Stimulated activated CD8-positive, alpha-beta memory T cell treated with anti-CD3 and anti-CD28 coated beads, Interleukin-4, amount 100 ng/mL, for 48 hours (primary cell): ENCODE data around the gene SARS2.
A peak's percentile ranks its signal among the peaks of the same experiment; 100 is the strongest.
"Not testable (repeated sequence)": the region's sequence is repeated elsewhere in the genome, so short reads cannot be mapped to it uniquely, and the experiment has no call there.

ENCODE experiments used
- DNase-seq: peaks from one replicate; pipeline ENCODE4 v3.0.0-alpha.2; 2020

Gene SARS2

GRCh38 chr19:38890686-38891085 lies 39.9 kb downstream of the SARS2 start:
- DNase-seq: no peak

GRCh38 chr19:38889803-38890202 lies 40.8 kb downstream of the SARS2 start:
- no peak for DNase-seq

- DNase-seq: no peak
Measured at GRCh38 chr19:38888876-38889275, 41.7 kb downstream of the SARS2 start.

GRCh38 chr19:38884691-38885090 lies 45.9 kb downstream of the SARS2 start:
- DNase-seq: not testable (repeated sequence)

DNA sequence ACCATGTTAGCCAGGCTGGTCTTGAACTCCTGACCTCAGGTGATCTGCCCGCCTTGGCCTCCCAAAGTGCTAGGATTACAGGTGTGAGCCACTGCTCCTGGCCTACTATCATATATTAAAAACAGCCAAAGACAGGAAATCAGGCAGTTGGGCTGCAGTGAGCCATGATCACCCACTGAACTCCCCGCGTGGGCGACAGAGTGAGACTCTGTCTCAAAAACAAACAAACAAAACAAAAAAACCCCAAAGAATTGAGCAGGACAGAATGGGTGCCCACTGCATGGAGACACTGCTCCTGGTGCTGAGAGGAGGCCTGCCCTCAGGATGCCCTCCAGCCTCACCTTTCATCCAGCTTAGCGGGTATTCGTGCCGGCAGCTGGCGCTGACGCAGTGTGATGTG lies 47.3 kb downstream of the SARS2 start:
- DNase-seq: no peak

DNA sequence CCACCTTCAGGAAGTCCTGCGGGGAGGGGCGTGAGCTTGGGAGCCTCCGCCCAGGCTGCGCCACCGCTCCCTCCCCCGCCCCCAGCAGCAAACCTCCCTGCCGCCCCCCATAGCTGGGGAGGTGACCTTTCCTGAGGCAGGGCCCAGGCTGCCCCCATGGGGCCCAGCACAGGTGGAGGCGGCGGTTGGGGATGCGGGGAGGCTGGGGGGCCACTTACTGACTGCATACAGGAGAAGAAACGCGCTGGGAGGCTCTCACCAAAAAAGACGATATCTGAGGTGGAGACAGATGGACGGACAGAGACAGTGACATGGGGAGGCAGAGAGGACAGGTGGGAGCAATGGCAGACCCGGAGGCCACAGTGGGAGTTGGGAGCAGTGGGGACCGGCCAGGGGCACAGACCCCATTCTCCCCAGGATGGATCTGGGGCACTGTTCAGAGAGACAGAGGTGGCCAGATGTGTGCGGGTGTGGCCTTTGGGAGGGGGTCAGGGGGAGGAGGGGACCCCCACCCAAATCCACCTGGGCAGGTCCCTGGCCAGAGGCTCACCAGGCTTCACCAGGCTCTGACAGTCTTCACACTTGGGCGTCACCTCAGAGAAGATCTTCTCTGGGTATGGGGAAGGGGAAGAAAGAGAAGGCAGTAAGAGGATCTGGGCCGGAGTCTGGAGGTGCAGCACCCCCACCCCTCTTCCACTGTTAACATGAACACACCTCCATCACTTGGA lies 49.5 kb downstream of the SARS2 start:
- no peak for DNase-seq

DNA sequence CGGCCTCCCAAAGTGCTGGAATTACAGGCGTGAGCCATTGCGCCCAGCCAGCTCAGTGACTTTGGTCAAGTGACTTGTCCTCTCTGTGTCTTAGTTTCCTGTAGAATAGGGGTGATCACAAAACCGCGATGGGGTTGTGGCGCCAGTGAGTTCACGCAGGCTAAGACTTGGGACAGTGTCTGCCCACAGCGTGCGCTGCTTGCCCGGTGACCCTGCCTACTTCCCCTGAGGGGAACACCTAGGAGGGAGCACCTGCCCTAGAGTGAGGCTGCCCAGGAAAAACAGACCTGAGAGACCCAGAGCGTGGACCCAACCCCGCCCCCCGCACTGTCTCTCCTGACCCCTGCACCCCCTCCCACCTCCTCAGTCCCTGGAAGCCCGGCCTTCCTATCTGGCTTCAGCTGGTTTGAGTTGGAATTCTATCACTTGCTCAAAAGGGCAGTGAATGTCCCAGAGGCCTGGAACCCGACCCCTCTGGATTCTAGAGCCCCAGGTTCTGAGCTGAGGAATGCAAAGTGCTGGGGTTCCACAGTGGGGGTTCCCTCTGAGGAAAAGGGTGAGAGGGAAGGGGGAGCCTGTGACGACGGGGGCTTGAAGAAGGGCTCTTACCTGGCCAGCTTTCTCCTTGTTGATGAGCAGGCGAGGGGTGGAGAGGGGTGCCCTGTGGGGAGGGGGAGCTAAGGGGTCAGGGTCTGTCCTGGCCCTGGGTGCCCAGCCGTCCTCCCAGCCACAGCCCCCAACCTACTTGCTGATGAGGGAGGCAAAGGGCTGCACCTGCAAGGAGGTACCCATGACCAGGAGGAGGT lies 50.3 kb downstream of the SARS2 start:
- no peak for DNase-seq

- DNase-seq: no peak
Measured at GRCh38 chr19:38879400-38879751, 51.2 kb downstream of the SARS2 start.

DNA sequence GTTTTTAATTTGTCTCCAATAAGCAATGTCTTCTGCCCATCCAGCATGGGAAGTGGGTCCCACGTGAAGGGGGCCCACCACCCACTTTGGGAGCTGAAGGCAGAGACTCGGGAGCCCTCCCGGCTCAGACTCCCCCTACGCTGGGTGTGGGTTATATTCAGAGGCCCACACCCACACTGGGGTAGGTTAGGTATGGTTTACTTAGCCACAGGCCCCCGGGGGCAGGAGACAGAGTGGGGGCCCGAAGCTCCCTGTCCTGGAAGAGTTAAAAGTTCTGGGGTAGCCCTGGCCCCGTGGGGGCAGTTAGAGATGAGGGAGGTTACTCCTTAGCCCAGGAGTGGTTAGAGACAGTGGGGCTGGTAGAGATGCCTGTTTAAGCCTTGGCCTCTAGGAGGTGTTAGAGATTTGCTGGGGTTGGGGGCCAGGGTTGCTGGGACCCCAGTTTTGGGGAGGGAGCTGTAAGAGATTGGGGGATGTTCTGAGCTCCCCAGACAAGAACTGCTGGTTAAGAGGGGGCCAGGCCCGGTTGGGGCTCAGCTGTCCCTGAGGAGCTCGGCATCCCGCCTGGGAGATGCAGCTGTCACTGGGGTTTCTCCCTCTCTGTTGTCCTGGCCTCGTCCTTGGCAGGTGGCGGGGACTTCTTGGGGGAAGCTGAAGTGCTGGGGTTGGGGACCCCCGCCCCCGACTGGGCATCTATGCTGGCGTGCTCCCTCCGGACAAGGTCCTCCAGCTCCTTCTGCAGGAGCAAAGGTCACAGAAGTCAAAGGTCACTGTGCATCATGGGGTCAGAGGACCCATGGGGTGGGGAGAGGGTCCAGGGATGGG lies 51.8 kb downstream of the SARS2 start:
- DNase-seq: no peak

- peak; percentile 77 for DNase-seq
Measured at GRCh38 chr19:38877781-38878574, 52.6 kb downstream of the SARS2 start, which contains the start of gene RINL. Gene RINL, minus strand, starts transcription at chr19:38878275. Its CDS starts 1,533 bp downstream, at chr19:38876742.

DNA sequence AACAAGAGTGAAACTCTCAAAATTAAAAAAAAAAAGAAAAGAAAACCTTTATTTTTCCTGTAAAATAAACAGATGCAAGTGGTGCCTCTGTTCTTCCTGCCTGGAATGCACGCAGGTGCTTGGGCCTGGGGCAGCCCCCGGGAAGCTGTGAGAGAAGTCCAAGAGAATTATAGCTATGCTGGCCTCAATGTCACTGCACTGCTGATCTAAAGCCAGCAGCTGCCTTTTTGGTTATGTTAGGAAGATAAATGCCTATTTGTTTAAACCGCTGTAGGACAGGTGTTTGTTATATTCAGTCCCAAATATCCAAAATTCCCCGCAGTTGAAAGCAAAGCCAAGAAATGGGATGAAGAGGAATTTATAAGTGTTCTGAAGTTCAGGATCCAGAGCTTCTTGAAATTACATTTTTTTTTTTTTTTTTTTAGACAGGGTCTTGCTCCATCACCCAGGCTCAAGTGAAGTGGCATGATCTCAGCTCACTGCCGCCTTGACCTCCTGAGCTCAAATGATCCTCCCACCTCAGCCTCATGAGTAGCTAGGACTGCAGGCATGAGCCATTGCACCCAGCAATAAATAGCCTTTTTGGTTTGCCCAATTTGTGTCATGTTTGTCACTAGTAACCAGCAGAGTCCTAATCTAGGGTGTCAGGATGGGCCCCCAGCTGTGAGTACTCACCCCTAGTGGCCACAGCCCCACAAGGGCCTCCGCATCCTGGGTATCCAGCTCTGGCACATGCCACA lies 54.7 kb downstream of the SARS2 start:
- no peak for DNase-seq

DNA sequence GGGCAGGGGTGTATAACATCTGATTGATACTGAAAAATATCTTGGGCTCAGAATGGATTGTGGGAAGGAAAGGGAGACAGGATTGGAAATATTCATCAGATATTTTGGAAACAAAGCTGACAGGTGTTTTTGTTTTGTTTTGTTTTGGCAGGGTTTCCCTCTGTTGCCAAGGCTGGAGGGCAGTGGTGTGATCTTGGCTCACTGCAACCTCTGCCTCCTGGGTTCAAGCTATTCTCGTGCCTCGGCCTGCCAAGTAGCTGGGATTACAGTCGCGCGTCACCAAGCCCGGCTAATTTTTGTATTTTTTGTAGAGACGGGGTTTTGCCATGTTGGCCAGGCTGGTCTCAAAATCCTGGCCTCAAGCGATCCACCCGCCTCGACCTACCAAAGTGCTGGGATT lies 57.2 kb downstream of the SARS2 start:
- not testable (repeated sequence) for DNase-seq

- no peak for DNase-seq
Measured at GRCh38 chr19:38870612-38871011, 60.0 kb downstream of the SARS2 start.

- DNase-seq: peak; percentile 95
Measured at GRCh38 chr19:38869836-38870607, 60.5 kb downstream of the SARS2 start.

- DNase-seq: peak; percentile 61
Measured at GRCh38 chr19:38869160-38869835, 61.3 kb downstream of the SARS2 start.

DNA sequence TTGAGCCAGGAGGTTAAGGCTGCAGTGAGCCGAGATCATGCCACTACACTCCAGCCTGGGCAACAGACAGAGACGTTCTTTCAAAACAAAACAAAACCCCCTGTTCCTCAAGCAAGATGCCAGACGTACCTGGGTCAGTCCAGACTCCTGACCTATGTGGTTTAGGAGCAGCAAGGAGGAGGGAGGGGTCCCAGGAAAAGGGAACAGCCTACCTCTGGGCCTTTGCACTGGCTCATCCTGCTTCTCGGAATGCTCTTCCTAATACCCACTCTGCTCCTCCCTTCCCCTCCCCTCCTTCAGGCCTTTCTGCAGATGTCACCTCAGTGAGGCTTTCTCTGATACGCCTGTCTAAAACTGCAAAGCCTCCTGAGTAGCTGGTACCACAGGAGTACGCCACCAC lies 62.0 kb downstream of the SARS2 start:
- no peak for DNase-seq

DNA sequence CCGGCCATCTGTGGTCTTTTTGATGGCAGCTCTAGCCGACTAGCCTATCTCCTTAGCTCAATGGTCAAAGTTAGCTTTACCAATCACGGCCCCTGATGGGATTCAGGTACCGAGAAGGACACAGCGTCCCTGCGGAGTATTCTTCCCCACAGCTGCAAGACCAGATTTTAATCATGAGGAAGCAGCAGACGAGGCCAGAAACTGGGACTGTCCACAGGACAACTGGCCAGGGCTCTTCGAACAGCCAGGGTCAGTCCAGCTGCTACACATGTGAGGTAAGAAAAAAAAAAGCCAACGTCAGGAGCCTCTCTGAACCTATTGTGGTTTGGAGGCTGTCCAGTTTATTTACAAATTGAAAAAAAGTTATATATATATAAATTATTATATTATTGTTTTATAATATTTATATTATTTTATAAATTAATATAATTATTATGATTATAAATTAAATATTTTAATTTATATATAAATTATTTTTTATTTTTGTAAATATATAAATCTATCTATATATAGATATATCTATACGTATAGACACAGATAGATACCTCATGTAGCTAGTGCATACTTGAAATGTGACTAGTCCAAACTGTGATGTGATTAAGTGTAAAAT lies 63.3 kb downstream of the SARS2 start:
- no peak for DNase-seq
